HCT116 (cell line): Measurements from ENCODE around the gene RAB4A. TPM values are rescaled to one million over a fixed set of nuclear protein-coding genes. Genes with fewer than 3 reads are reported as not detected.

Experiments used
- ATAC-seq: fragments of 200-7000 bp; cut with Tn5 transposase; 2 replicates; pipeline ENCODE4 v1.9.1; 2020; ENCODE audit warnings: mild to moderate bottlenecking, moderate library complexity
- BruUV-seq: library from RNA; stranded (reverse); fragments of 400-500 nt; replicated peaks from 2 replicates; lab custom pipeline; 2021; lab: Mats Ljungman, UMichigan
- CTCF ChIA-PET: fragments of 300-600 bp; sonication (Branson Sonifier 250); formaldehyde crosslinking; loops from one replicate; lab custom pipeline; 2021; ENCODE audit warnings: antibody characterized with exemption; lab: Charles Lee
- POLR2A ChIA-PET: fragments of 300-600, 350-600 bp; sonication (Branson Sonifier 250); formaldehyde crosslinking; loops from one replicate; lab custom pipeline; 2021; ENCODE audit warnings: antibody characterized with exemption; lab: Charles Lee
- RAD21 ChIA-PET, 2 experiments: fragments of 300-600 bp; sonication (Branson Sonifier 250); formaldehyde crosslinking; loops; one replicate each; lab custom pipeline; 2023; ENCODE audit warnings: low total read pairs in 2 of 2; ENCODE audit not compliant: uncharacterized antibody in 2 of 2, unreplicated experiment in 2 of 2, low non-redundant PET in 1 of 2; lab: Charles Lee
- DNase-seq: peaks from one replicate; pipeline ENCODE4 v3.0.0-alpha.2; 2010; ENCODE audit warnings: low read depth, low spot score
- H2AFZ ChIP-seq: fragments of 200-600 bp; shearing (Covaris generic), sonication (generic); 2 replicates; pipeline ENCODE4 v1.6.1; 2017; ENCODE audit warnings: low read depth, mixed run types, mixed read lengths, antibody characterized with exemption, low read length; ENCODE audit not compliant: poor library complexity, severe bottlenecking
- H3K27ac ChIP-seq: 2 replicates; pipeline ENCODE4 v1.5.1; 2012; ENCODE audit warnings: low read depth, low read length
- H3K27me3 ChIP-seq: fragments of 200-600 bp; sonication (generic); 2 replicates; pipeline ENCODE4 v1.6.1; 2016; ENCODE audit warnings: mixed run types, low read length, mixed read lengths; ENCODE audit not compliant: insufficient read depth
- H3K36me3 ChIP-seq, 2 experiments: fragments of 200-500 bp in 1 of 2; fragments of 200-600 bp in 1 of 2; sonication (Bioruptor generic) in 1 of 2; sonication (generic) in 1 of 2; 2 replicates each; pipeline versions ENCODE4 v1.5.1 to v1.6.1; 2014 to 2016; ENCODE audit warnings: low read length in 2 of 2, inconsistent platforms in 1 of 2, mixed read lengths in 1 of 2, mixed run types in 1 of 2; ENCODE audit not compliant: insufficient read depth in 2 of 2, control insufficient read depth in 1 of 2
- H3K4me1 ChIP-seq, 2 experiments: fragments of 200-600 bp in 1 of 2; sonication (generic) in 1 of 2; 2 replicates each; pipeline versions ENCODE4 v1.5.1 to v1.6.1; 2012 to 2017; ENCODE audit warnings: low read length in 2 of 2, inconsistent platforms in 1 of 2, mild to moderate bottlenecking in 1 of 2, mixed read lengths in 1 of 2, mixed run types in 1 of 2, moderate library complexity in 1 of 2; ENCODE audit not compliant: insufficient read depth in 2 of 2, control insufficient read depth in 1 of 2
- H3K4me2 ChIP-seq: fragments of 200-600 bp; sonication (generic); 2 replicates; pipeline ENCODE4 v1.6.1; 2017; ENCODE audit warnings: mixed run types, low read length, mixed read lengths
- H3K4me3 ChIP-seq, 2 experiments: fragments of 200-600 bp in 1 of 2; sonication (generic) in 1 of 2; replicated peaks in 1 of 2; 2 replicates each; pipeline ENCODE4 v1.5.1; 2011 to 2016; ENCODE audit warnings: low read length in 2 of 2, control low read depth in 1 of 2, low read depth in 1 of 2, mild to moderate bottlenecking in 1 of 2, mixed read lengths in 1 of 2, mixed run types in 1 of 2
- H3K79me2 ChIP-seq: fragments of 200-600 bp; sonication (generic); 2 replicates; pipeline ENCODE4 v1.6.1; 2017; ENCODE audit warnings: mild to moderate bottlenecking, mixed run types, low read length, moderate library complexity, mixed read lengths; ENCODE audit not compliant: insufficient read depth
- H3K9ac ChIP-seq: fragments of 200-600 bp; sonication (generic); 2 replicates; pipeline ENCODE4 v1.6.1; 2016; ENCODE audit warnings: low read length, mixed read lengths
- H3K9me2 ChIP-seq: fragments of 200-600 bp; sonication (generic), shearing (Covaris generic); 2 replicates; pipeline ENCODE4 v1.6.1; 2017; ENCODE audit warnings: mixed run types, mild to moderate bottlenecking, moderate library complexity; ENCODE audit not compliant: insufficient read depth
- H3K9me3 ChIP-seq, 2 experiments: fragments of 200-500 bp in 1 of 2; fragments of 200-600 bp in 1 of 2; sonication (Bioruptor generic) in 1 of 2; sonication (generic) in 1 of 2; 2 replicates each; pipeline ENCODE4 v1.6.1; 2014 to 2017; ENCODE audit warnings: low read length in 2 of 2, mixed read lengths in 2 of 2, inconsistent platforms in 1 of 2, low read depth in 1 of 2, mild to moderate bottlenecking in 1 of 2, mixed run types in 1 of 2, moderate library complexity in 1 of 2; ENCODE audit not compliant: control insufficient read depth in 1 of 2, insufficient read depth in 1 of 2
- H4K20me1 ChIP-seq: fragments of 200-600 bp; sonication (generic), shearing (Covaris generic); 2 replicates; pipeline ENCODE4 v1.6.1; 2017; ENCODE audit warnings: mixed run types, mild to moderate bottlenecking, moderate library complexity; ENCODE audit not compliant: insufficient read depth
- CEBPB ChIP-seq: IDR thresholded peaks from 2 replicates; pipeline ENCODE4 v1.6.1; 2012; ENCODE audit warnings: low read depth
- EGR1 ChIP-seq: IDR thresholded peaks from 2 replicates; pipeline ENCODE4 v1.6.1; 2012; ENCODE audit warnings: low read depth
- ELF1 ChIP-seq: IDR thresholded peaks from 2 replicates; pipeline ENCODE4 v1.6.1; 2012; ENCODE audit warnings: low read depth, borderline replicate concordance
- EZH2 ChIP-seq: fragments of 200-600 bp; sonication (generic); IDR thresholded peaks from 2 replicates; pipeline ENCODE4 v1.6.1; 2017; ENCODE audit warnings: antibody characterized with exemption, mixed run types
- JUND ChIP-seq: IDR thresholded peaks from 2 replicates; pipeline ENCODE4 v1.6.1; 2012
- POLR2A ChIP-seq: IDR thresholded peaks from 2 replicates; pipeline ENCODE4 v1.7.0; 2011; ENCODE audit warnings: borderline replicate concordance; ENCODE audit not compliant: insufficient read depth, insufficient read length; ENCODE audit errors: extremely low read depth
- POLR2AphosphoS5 ChIP-seq: IDR thresholded peaks from 2 replicates; pipeline ENCODE4 v1.6.1; 2011; ENCODE audit warnings: mild to moderate bottlenecking, low read depth, low read length, moderate library complexity
- SP1 ChIP-seq: IDR thresholded peaks from 2 replicates; pipeline ENCODE4 v1.6.1; 2012; ENCODE audit warnings: low read depth
- TCF7L2 ChIP-seq: IDR thresholded peaks from 2 replicates; pipeline ENCODE4 v1.7.0; 2011; ENCODE audit warnings: borderline replicate concordance, inconsistent platforms; ENCODE audit not compliant: insufficient read depth, insufficient read length; ENCODE audit errors: extremely low read depth
- YY1 ChIP-seq: IDR thresholded peaks from 2 replicates; pipeline ENCODE4 v1.6.1; 2011; ENCODE audit warnings: low read length, low read depth, moderate library complexity, mild to moderate bottlenecking; ENCODE audit not compliant: insufficient replicate concordance; ENCODE audit errors: extremely low read depth
- intact Hi-C: fragments of 100-400 bp; cut with micrococcal nuclease; formaldehyde crosslinking; loops from 2 replicates; pipeline ENCODE4 v1.10.0; 2022
- total RNA-seq: library from RNA; stranded (reverse); gene quantifications from one replicate; pipeline ENCODE4 v1.2.1, GENCODE V29; 2021; ENCODE audit not compliant: unreplicated experiment
- TF ChIP-seq, protein P1 (sequence below): IDR thresholded peaks from 2 replicates; pipeline ENCODE4 v1.6.1; 2012
- TF ChIP-seq, protein P2 (sequence below): IDR thresholded peaks from 2 replicates; pipeline ENCODE4 v1.6.1; 2012
- TF ChIP-seq, protein P3 (sequence below), 3 experiments: fragments of 200-600 bp in 1 of 3; sonication (generic) in 1 of 3; IDR thresholded peaks in 2 of 3; conservative IDR thresholded peaks in 1 of 3; 2 replicates each; pipeline ENCODE4 v1.5.1; 2012 to 2017; ENCODE audit warnings: low read depth in 2 of 3, low read length in 2 of 3, antibody characterized with exemption in 1 of 3, borderline replicate concordance in 1 of 3, control low read depth in 1 of 3, mild to moderate bottlenecking in 1 of 3, mixed read lengths in 1 of 3, mixed run types in 1 of 3, moderate library complexity in 1 of 3; ENCODE audit not compliant: insufficient read depth in 1 of 3

The RAB4A gene
- total RNA-seq, 1 experiment from 2014 or later: 101 TPM

DNA sequence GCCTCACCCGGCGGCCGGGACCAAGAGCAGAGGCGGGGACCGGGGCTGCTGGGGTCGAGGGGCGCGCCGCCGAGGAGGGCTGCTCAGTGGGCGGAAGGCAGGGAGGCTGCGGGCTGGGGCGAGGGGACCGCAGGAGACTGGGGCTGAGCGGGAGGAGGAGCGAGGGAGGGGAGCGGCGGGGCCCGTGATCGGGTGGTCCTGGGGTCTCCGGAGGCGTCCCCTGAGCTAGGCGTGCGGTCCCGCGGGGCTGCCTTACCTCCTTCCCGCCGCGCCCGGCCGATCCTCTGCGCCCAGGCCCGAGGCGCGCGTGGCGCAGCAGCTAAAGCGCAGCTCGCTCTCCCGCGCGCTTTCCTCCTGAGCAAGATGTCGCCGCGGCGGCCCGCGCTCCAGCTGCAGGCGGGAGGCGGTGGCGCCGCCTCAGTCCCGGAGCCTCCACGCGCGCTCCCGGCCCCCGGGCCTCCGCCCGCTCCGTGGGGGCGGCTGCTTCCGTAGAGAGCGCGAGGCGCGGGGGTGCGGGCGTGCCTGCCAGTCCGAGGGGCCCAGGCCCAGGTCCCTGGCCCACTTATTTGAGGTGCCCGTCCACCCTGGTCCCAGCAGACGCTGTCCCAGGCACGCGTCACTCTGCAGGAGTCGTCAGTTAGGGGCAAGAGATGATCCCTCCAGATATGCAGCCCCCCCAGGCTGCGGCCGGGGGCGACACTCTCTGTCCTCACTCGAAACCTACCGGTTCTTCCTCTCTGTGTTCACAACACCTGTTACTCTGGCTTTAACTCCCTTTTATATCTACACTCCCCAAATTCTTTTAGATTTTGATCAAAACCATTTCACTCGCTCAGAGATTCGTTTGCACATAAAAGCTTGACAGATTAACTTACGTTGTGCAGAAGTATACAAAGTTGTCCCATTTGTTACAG lies 72.0 kb downstream of the RAB4A start, which contains the start of gene CCSAP:
Gene CCSAP, minus strand, starts transcription at position 392 of the 914 bp plus-strand sequence. CDS start 582 bp downstream, outside the sequence.
- POLR2A ChIA-PET: no interaction called here
- BruUV-seq: no TSS peak
- no peaks in the 10 kb centered on the region for H3K9me2 ChIP-seq

DNA sequence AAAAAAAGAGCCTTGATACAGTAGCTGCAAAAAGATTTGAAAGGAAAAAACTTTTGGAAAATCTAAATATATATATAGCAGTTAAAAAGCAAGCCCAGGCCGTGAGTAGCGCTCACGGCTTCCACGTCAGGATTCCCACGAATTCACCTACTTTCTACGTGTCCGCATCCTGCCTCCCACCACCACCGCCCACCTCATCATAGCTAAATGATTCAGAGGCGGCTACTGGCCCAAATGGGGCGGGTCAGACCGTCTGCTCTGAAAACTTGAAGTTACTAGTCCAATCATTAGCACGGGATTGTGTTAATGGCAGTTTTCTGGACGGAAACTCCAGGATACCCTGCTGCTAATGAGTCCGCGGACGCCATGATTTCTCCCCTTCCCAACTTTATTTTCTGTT lies 73.2 kb downstream of the RAB4A start:
- Histone ChIP-seq H3K4me2 (no peak overlapping the region), H3K4me1 (peaks cover 7 to 26% of the 10 kb centered on the region in 2 experiments; a peak in 3 of 4 replicates), H3K36me3 (no peaks in the 10 kb centered on the region), H3K9me3 (no peaks in the 10 kb centered on the region), H3K79me2 (peaks cover 25% of the 10 kb centered on the region), H4K20me1 (no peaks in the 10 kb centered on the region), H3K9me2 (no peaks in the 10 kb centered on the region), H3K9ac (no peak overlapping the region), H2AFZ (no peak overlapping the region), H3K27me3 (no peaks in the 10 kb centered on the region), H3K27ac (no peak overlapping the region), H3K4me3 (no peak overlapping the region)
- CTCF ChIA-PET: no interaction called here
- no TSS peak for BruUV-seq
- intact Hi-C loops: no loop called here
- ATAC-seq (no peak), DNase-seq (no peak)
- RAD21 ChIA-PET: no interaction called here
- POLR2A ChIA-PET: no interaction called here
- TF ChIP-seq EGR1 (no peak), POLR2A (no peak), TCF7L2 (no peak), CEBPB (no peak), SP1 (no peak), ELF1 (no peak), YY1 (no peak)
- TF ChIP-seq, protein P1, sequence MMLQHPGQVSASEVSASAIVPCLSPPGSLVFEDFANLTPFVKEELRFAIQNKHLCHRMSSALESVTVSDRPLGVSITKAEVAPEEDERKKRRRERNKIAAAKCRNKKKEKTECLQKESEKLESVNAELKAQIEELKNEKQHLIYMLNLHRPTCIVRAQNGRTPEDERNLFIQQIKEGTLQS: no peak
- TF ChIP-seq, protein P2, sequence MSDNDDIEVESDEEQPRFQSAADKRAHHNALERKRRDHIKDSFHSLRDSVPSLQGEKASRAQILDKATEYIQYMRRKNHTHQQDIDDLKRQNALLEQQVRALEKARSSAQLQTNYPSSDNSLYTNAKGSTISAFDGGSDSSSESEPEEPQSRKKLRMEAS: no peak
- TF ChIP-seq, protein P3, sequence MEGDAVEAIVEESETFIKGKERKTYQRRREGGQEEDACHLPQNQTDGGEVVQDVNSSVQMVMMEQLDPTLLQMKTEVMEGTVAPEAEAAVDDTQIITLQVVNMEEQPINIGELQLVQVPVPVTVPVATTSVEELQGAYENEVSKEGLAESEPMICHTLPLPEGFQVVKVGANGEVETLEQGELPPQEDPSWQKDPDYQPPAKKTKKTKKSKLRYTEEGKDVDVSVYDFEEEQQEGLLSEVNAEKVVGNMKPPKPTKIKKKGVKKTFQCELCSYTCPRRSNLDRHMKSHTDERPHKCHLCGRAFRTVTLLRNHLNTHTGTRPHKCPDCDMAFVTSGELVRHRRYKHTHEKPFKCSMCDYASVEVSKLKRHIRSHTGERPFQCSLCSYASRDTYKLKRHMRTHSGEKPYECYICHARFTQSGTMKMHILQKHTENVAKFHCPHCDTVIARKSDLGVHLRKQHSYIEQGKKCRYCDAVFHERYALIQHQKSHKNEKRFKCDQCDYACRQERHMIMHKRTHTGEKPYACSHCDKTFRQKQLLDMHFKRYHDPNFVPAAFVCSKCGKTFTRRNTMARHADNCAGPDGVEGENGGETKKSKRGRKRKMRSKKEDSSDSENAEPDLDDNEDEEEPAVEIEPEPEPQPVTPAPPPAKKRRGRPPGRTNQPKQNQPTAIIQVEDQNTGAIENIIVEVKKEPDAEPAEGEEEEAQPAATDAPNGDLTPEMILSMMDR (IDR thresholded peaks at IDR 0.05 in 2 of 3, conservative IDR thresholded peaks at IDR 0.05 in 1 of 3; ENCODE audit: borderline replicate concordance in 1 of 3, insufficient read depth in 1 of 3, low read depth in 2 of 3, low read length in 2 of 3): no peak

More for the DNA sequence above, 72.0 kb downstream of the RAB4A start, which contains the start of gene CCSAP:
- no peaks in the 10 kb centered on the region for H3K27me3 ChIP-seq
- peak within 1 kb of the TSS; percentile 64 for H3K27ac ChIP-seq
- peak within 1 kb of the TSS; percentile 69 to 86 for H3K4me3 ChIP-seq
- intact Hi-C loops: no loop called here
- no peaks in the 10 kb centered on the region for H3K9me3 ChIP-seq
- ChIA-PET RAD21 (no interaction called here), CTCF (no interaction called here)
- H3K4me1 ChIP-seq: peaks cover 7 to 27% of the 10 kb centered on the region in 2 experiments; a peak in 3 of 4 replicates
- H3K9ac ChIP-seq: peak within 1 kb of the TSS; percentile 77
- ATAC-seq: peak; percentile 57
- TF ChIP-seq, protein P2: peak; percentile 32; the same call in 1 of the 2 replicates
- TF ChIP-seq EZH2: no peak
- TF ChIP-seq POLR2AphosphoS5: peak; percentile 28
- TF ChIP-seq YY1: peak; percentile 71
- no peak for TF ChIP-seq JUND
- TF ChIP-seq EGR1: peak; percentile 28
- H3K79me2 ChIP-seq: peaks cover 37% of the 10 kb centered on the region
- peak within 1 kb of the TSS; percentile 100 for H3K4me2 ChIP-seq
- DNase-seq: no peak
- H4K20me1 ChIP-seq: no peaks in the 10 kb centered on the region
- no peaks in the 10 kb centered on the region for H3K36me3 ChIP-seq
- peak within 1 kb of the TSS; percentile 68 for H2AFZ ChIP-seq
